Astrocyte (in vitro differentiated cells and primary cell): ENCODE results near the gene NCOA7.
"Not testable (repeated sequence)": the region's sequence is repeated elsewhere in the genome, so short reads cannot be mapped to it uniquely, and the experiment has no call there.

Experiments used
- CTCF ChIP-seq: IDR thresholded peaks from 2 replicates; pipeline ENCODE4 v1.5.1; 2011; ENCODE audit warnings: low read depth, mild to moderate bottlenecking, inconsistent platforms, low read length, moderate library complexity; ENCODE audit not compliant: insufficient read depth
- EZH2 ChIP-seq: IDR thresholded peaks from 2 replicates; pipeline ENCODE4 v1.6.1; 2012; ENCODE audit warnings: mild to moderate bottlenecking, low read length, inconsistent platforms; ENCODE audit not compliant: insufficient read depth

DNA sequence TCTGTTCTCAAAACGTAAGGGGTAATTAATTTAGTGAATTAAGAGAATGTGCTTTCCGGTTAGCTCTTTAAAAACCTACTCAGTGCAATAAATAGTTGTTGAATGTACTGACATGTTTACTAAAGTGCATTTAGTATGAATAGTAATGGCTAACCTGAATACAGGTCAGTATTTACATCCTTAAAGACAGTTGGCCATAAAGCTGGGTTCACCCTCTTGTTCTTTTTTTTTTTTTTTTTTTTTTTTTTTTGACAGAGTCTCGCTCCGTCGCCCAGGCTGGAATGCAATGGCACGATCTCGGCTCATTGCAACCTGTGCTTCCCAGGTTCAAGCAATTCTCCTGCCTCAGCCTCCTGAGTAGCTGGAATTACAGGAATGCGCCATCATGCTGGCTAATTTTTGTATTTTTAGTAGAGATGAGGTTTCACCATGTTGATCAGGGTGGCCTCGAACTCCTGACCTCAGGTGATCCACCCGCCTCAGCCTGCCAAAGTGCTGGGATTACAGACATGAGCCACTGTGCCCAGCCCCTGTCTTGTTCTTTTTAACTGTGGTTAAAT lies 14.2 kb downstream of the NCOA7 start:
- not testable (repeated sequence) for TF ChIP-seq CTCF, EZH2
